Right lobe of liver (tissue), 4 donors: ENCODE data around the gene BLM.

Experiments
- CTCF ChIP-seq, 4 donors: fragments of 200-600 bp in 3 of 4; fragments of 450-650 bp in 1 of 4; IDR thresholded peaks; one replicate each; pipeline versions ENCODE4 v1.5.1 to v1.8.0; 2016 to 2022; ENCODE audit warnings: antibody characterized with exemption in 4 of 4, mild to moderate bottlenecking in 2 of 4
- POLR2A ChIP-seq: fragments of 450-650 bp; IDR thresholded peaks from one replicate; pipeline ENCODE4 v1.6.1; 2017; ENCODE audit warnings: antibody characterized with exemption, mild to moderate bottlenecking
- donor health status: DM: no; HTN: no; CAD: no.
- donor health status: DM: no; HTN: no; CAD: no.
- donor health status: DM: no; HTN: yes; CAD: no.

GRCh38 chr15:90819390-90819789 lies 102.2 kb downstream of the BLM start:
- TF ChIP-seq CTCF (IDR thresholded peaks at IDR 0.05) (no peak), POLR2A (no peak)
